Duodenal mucosa (tissue), 2 donors: Measurements from ENCODE around the gene VANGL2.
A peak's percentile ranks its signal among the peaks of the same experiment; 100 is the strongest.

ENCODE experiments used
- H3K27ac ChIP-seq: one replicate; pipeline ENCODE4 v1.7.0; 2013; ENCODE audit warnings: low read depth, low read length
- H3K27me3 ChIP-seq, 2 donors: one replicate each; pipeline ENCODE4 v1.7.0; 2013; ENCODE audit warnings: low read length in 2 of 2, control low read depth in 1 of 2; ENCODE audit not compliant: insufficient read depth in 2 of 2, control insufficient read depth in 1 of 2
- H3K36me3 ChIP-seq, 2 donors: one replicate each; pipeline ENCODE4 v1.7.0; 2013; ENCODE audit warnings: low read length in 2 of 2, control low read depth in 1 of 2; ENCODE audit not compliant: insufficient read depth in 2 of 2, control insufficient read depth in 1 of 2
- H3K4me1 ChIP-seq, 2 donors: one replicate each; pipeline ENCODE4 v1.7.0; 2013; ENCODE audit warnings: low read length in 2 of 2, control low read depth in 1 of 2; ENCODE audit not compliant: insufficient read depth in 2 of 2, control insufficient read depth in 1 of 2
- H3K4me3 ChIP-seq, 2 donors: one replicate each; pipeline ENCODE4 v1.7.0; 2013; ENCODE audit warnings: low read length in 2 of 2, low read depth in 1 of 2
- H3K9ac ChIP-seq, 2 donors: one replicate each; pipeline ENCODE4 v1.7.0; 2013; ENCODE audit warnings: low read length in 2 of 2, low read depth in 1 of 2
- H3K9me3 ChIP-seq, 2 donors: one replicate each; pipeline ENCODE4 v1.7.0; 2013; ENCODE audit warnings: low read length in 2 of 2, control low read depth in 1 of 2; ENCODE audit not compliant: control insufficient read depth in 1 of 2

Gene VANGL2

GRCh38 chr1:160438317-160438918 is 38.1 kb downstream of the VANGL2 start:
- Histone ChIP-seq H3K9me3 (no peaks in the 10 kb centered on the region), H3K4me3 (peak overlapping the region; percentile 37 to 67), H3K9ac (peak overlapping the region; percentile 60 to 63), H3K4me1 (peaks cover 7 to 14% of the 10 kb centered on the region in 2 donors), H3K27ac (no peak overlapping the region), H3K27me3 (no peaks in the 10 kb centered on the region), H3K36me3 (no peaks in the 10 kb centered on the region)

- Histone ChIP-seq H3K4me3 (peak overlapping the region in 1 of 2 donors; percentile 67), H3K27me3 (no peaks in the 10 kb centered on the region), H3K9ac (no peak overlapping the region), H3K4me1 (peaks cover 7 to 14% of the 10 kb centered on the region in 2 donors), H3K36me3 (no peaks in the 10 kb centered on the region), H3K9me3 (no peaks in the 10 kb centered on the region), H3K27ac (no peak overlapping the region)
Observed at GRCh38 chr1:160438935-160439334, 38.6 kb downstream of the VANGL2 start.

- H3K9ac ChIP-seq, result no peak overlapping the region
- no peak overlapping the region for H3K4me3 ChIP-seq
- H3K27ac ChIP-seq, result no peak overlapping the region
- H3K9me3 ChIP-seq, result no peaks in the 10 kb centered on the region
- H3K4me1 ChIP-seq, result peaks cover 7 to 14% of the 10 kb centered on the region in 2 donors
- H3K36me3 ChIP-seq, result no peaks in the 10 kb centered on the region
- no peaks in the 10 kb centered on the region for H3K27me3 ChIP-seq
Observed at GRCh38 chr1:160439718-160440117, 39.4 kb downstream of the VANGL2 start.

GRCh38 chr1:160446945-160447600 is 46.7 kb downstream of the VANGL2 start:
- no peak overlapping the region for H3K27ac ChIP-seq
- H3K4me3 ChIP-seq, result no peak overlapping the region
- no peaks in the 10 kb centered on the region for H3K27me3 ChIP-seq
- peaks cover 0 to 10% of the 10 kb centered on the region in 2 donors for H3K4me1 ChIP-seq
- H3K9ac ChIP-seq, result no peak overlapping the region
- no peaks in the 10 kb centered on the region for H3K9me3 ChIP-seq
- no peaks in the 10 kb centered on the region for H3K36me3 ChIP-seq

GRCh38 chr1:160449494-160449893 is 49.1 kb downstream of the VANGL2 start:
- H3K4me3 ChIP-seq, result no peak overlapping the region
- H3K27me3 ChIP-seq, result no peaks in the 10 kb centered on the region
- H3K9me3 ChIP-seq, result no peaks in the 10 kb centered on the region
- no peak overlapping the region for H3K27ac ChIP-seq
- no peaks in the 10 kb centered on the region for H3K36me3 ChIP-seq
- H3K4me1 ChIP-seq, result peaks cover 0 to 10% of the 10 kb centered on the region in 2 donors
- no peak overlapping the region for H3K9ac ChIP-seq

- no peak overlapping the region for H3K9ac ChIP-seq
- no peak overlapping the region for H3K4me3 ChIP-seq
- peaks cover 0 to 10% of the 10 kb centered on the region in 2 donors for H3K4me1 ChIP-seq
- no peak overlapping the region for H3K27ac ChIP-seq
- no peaks in the 10 kb centered on the region for H3K9me3 ChIP-seq
- H3K27me3 ChIP-seq, result no peaks in the 10 kb centered on the region
- H3K36me3 ChIP-seq, result no peaks in the 10 kb centered on the region
Observed at GRCh38 chr1:160451119-160451858, 50.9 kb downstream of the VANGL2 start.

GRCh38 chr1:160451859-160452232 is 51.5 kb downstream of the VANGL2 start:
- Histone ChIP-seq H3K4me1 (peaks cover 0 to 10% of the 10 kb centered on the region in 2 donors), H3K36me3 (no peaks in the 10 kb centered on the region), H3K4me3 (no peak overlapping the region), H3K9me3 (no peaks in the 10 kb centered on the region), H3K9ac (no peak overlapping the region), H3K27ac (no peak overlapping the region), H3K27me3 (no peaks in the 10 kb centered on the region)

GRCh38 chr1:160453443-160453842 is 53.1 kb downstream of the VANGL2 start:
- H3K9ac ChIP-seq, result no peak overlapping the region
- H3K9me3 ChIP-seq, result no peaks in the 10 kb centered on the region
- H3K27me3 ChIP-seq, result no peaks in the 10 kb centered on the region
- no peaks in the 10 kb centered on the region for H3K36me3 ChIP-seq
- H3K4me1 ChIP-seq, result peaks cover 0 to 5% of the 10 kb centered on the region in 2 donors
- no peak overlapping the region for H3K4me3 ChIP-seq
- H3K27ac ChIP-seq, result no peak overlapping the region

GRCh38 chr1:160454371-160455152 is 54.2 kb downstream of the VANGL2 start:
- H3K9me3 ChIP-seq, result no peaks in the 10 kb centered on the region
- no peak overlapping the region for H3K4me3 ChIP-seq
- H3K9ac ChIP-seq, result no peak overlapping the region
- no peak overlapping the region for H3K27ac ChIP-seq
- no peaks in the 10 kb centered on the region for H3K36me3 ChIP-seq
- H3K27me3 ChIP-seq, result no peaks in the 10 kb centered on the region
- H3K4me1 ChIP-seq, result peaks cover 0 to 5% of the 10 kb centered on the region in 2 donors

GRCh38 chr1:160455153-160455517 is 54.8 kb downstream of the VANGL2 start:
- Histone ChIP-seq H3K4me1 (peaks cover 0 to 5% of the 10 kb centered on the region in 2 donors), H3K4me3 (no peak overlapping the region), H3K27me3 (no peaks in the 10 kb centered on the region), H3K9me3 (no peaks in the 10 kb centered on the region), H3K36me3 (no peaks in the 10 kb centered on the region), H3K27ac (no peak overlapping the region), H3K9ac (no peak overlapping the region)
